Endodermal cell (in vitro differentiated cells): ENCODE measurements around the gene BAMBI. TPM values are rescaled to one million over a fixed set of nuclear protein-coding genes. Genes with fewer than 3 reads are reported as not detected.

ENCODE experiments used
- DNase-seq: peaks from one replicate; pipeline ENCODE4 v3.0.0-alpha.2; 2017
- H3K27ac ChIP-seq: 2 replicates; pipeline ENCODE4 v1.5.1; 2013; ENCODE audit warnings: mild to moderate bottlenecking, low read depth, low read length, moderate library complexity
- H3K27me3 ChIP-seq: 2 replicates; pipeline ENCODE4 v1.6.1; 2013; ENCODE audit warnings: mild to moderate bottlenecking, low read length, moderate library complexity; ENCODE audit not compliant: insufficient read depth, control insufficient read depth, poor library complexity, severe bottlenecking
- H3K36me3 ChIP-seq: 2 replicates; pipeline ENCODE4 v1.7.0; 2013; ENCODE audit warnings: mild to moderate bottlenecking, low read length, moderate library complexity; ENCODE audit not compliant: control insufficient read depth, insufficient read depth
- H3K4me1 ChIP-seq: one replicate; pipeline ENCODE4 v1.7.0; 2013; ENCODE audit warnings: low read length; ENCODE audit not compliant: control insufficient read depth, insufficient read depth
- H3K4me3 ChIP-seq: 2 replicates; pipeline ENCODE4 v1.5.1; 2013; ENCODE audit warnings: mild to moderate bottlenecking, low read length, moderate library complexity
- H3K9ac ChIP-seq: 2 replicates; pipeline ENCODE4 v1.6.1; 2013; ENCODE audit warnings: mild to moderate bottlenecking, low read length, moderate library complexity; ENCODE audit not compliant: poor library complexity, severe bottlenecking; ENCODE audit errors: extremely low read depth
- H3K9me3 ChIP-seq: 2 replicates; pipeline ENCODE4 v1.6.1; 2013; ENCODE audit warnings: mild to moderate bottlenecking, low read length, moderate library complexity; ENCODE audit not compliant: control insufficient read depth
- H3K27ac Mint-ChIP-seq: 2 replicates; pipeline ENCODE4 v1.8.0; 2020; ENCODE audit warnings: mixed read lengths
- H3K27me3 Mint-ChIP-seq: 2 replicates; pipeline ENCODE4 v1.8.0; 2021; ENCODE audit warnings: mild to moderate bottlenecking, mixed read lengths; ENCODE audit not compliant: insufficient read depth
- H3K36me3 Mint-ChIP-seq: 2 replicates; pipeline ENCODE4 v1.8.0; 2020; ENCODE audit warnings: low read depth, mixed read lengths
- H3K4me1 Mint-ChIP-seq: 2 replicates; pipeline ENCODE4 v1.8.0; 2020; ENCODE audit warnings: mixed read lengths
- H3K4me3 Mint-ChIP-seq: 2 replicates; pipeline ENCODE4 v1.8.0; 2020; ENCODE audit warnings: mild to moderate bottlenecking, moderate library complexity, mixed read lengths
- H3K9me3 Mint-ChIP-seq: 2 replicates; pipeline ENCODE4 v1.8.0; 2020; ENCODE audit warnings: mild to moderate bottlenecking, mixed read lengths
- CTCF ChIP-seq: fragments of 200-600 bp; sonication (generic); conservative IDR thresholded peaks from 2 replicates; pipeline ENCODE4 v1.5.0; 2021; ENCODE audit warnings: antibody characterized with exemption, mild to moderate bottlenecking
- WGBS, 2 experiments: methylation state at CpG; one replicate each; pipeline versions ENCODE4 v1.1.5 to v1.1.7; 2013; ENCODE audit warnings: missing lambda C conversion rate in 2 of 2, mixed read lengths in 1 of 2; ENCODE audit not compliant: insufficient coverage in 1 of 2, insufficient read length in 1 of 2; 5-methylcytosine and 5-hydroxymethylcytosine counted together
- total RNA-seq, 2 donors: library from RNA; stranded (reverse); fragmentation: NEBNext Ultra II Directional in 1 of 2; extraction: Animal tissue kit (Norgen Biotek cat#: 25700) in 1 of 2; gene quantifications; 2 replicates in 1 of 2; 3 replicates in 1 of 2; pipeline ENCODE4 v1.2.1, GENCODE V29; 2021

Gene BAMBI
- total RNA-seq, 2 donors from 2014 or later, result 41.4 to 49.2 TPM

- 88 to 98% methylated on average over 9 to 10 of the region's 10 CpGs for WGBS, 2 experiments
- DNase-seq, result no peak
- no peak overlapping the region for H3K27ac Mint-ChIP-seq
These were observed 36.5 kb downstream of the BAMBI start for GRCh38 chr10:28713626-28714352.

GRCh38 chr10:28714401-28715053, 37.2 kb downstream of the BAMBI start:
- Mint-ChIP-seq H3K9me3 (peaks cover 5% of the 10 kb centered on the region), H3K4me3 (no peak overlapping the region), H3K4me1 (peaks cover 3% of the 10 kb centered on the region), H3K27ac (no peak overlapping the region), H3K27me3 (peaks cover 3% of the 10 kb centered on the region), H3K36me3 (no peaks in the 10 kb centered on the region)
- Histone ChIP-seq H3K9me3 (no peaks in the 10 kb centered on the region), H3K4me1 (no peaks in the 10 kb centered on the region), H3K36me3 (no peaks in the 10 kb centered on the region), H3K4me3 (no peak overlapping the region), H3K27ac (no peak overlapping the region), H3K27me3 (no peaks in the 10 kb centered on the region), H3K9ac (no peak overlapping the region)
- no peak for DNase-seq
- 95 to 100% methylated on average over 2 to 7 of the region's 7 CpGs for WGBS, 2 experiments
- TF ChIP-seq CTCF, result no peak

More at GRCh38 chr10:28713626-28714352, 36.5 kb downstream of the BAMBI start:
- Histone ChIP-seq H3K4me3 (no peak overlapping the region), H3K27ac (no peak overlapping the region), H3K27me3 (no peaks in the 10 kb centered on the region), H3K9me3 (no peaks in the 10 kb centered on the region), H3K36me3 (no peaks in the 10 kb centered on the region), H3K4me1 (no peaks in the 10 kb centered on the region), H3K9ac (no peak overlapping the region)
- Mint-ChIP-seq H3K4me3 (no peak overlapping the region), H3K27me3 (peaks cover 3% of the 10 kb centered on the region), H3K9me3 (peaks cover 5% of the 10 kb centered on the region), H3K36me3 (no peaks in the 10 kb centered on the region), H3K4me1 (peaks cover 3% of the 10 kb centered on the region)
- no peak for TF ChIP-seq CTCF

- peaks cover 3% of the 10 kb centered on the region for H3K27me3 Mint-ChIP-seq
- peaks cover 5% of the 10 kb centered on the region for H3K9me3 Mint-ChIP-seq
- no peak overlapping the region for H3K27ac ChIP-seq
- H3K9me3 ChIP-seq, result no peaks in the 10 kb centered on the region
- no peak overlapping the region for H3K4me3 ChIP-seq
- H3K4me3 Mint-ChIP-seq, result no peak overlapping the region
- WGBS, 2 experiments, result 95 to 100% methylated on average over 4 of the region's 4 CpGs
- H3K27ac Mint-ChIP-seq, result no peak overlapping the region
- no peak for TF ChIP-seq CTCF
- peaks cover 3% of the 10 kb centered on the region for H3K4me1 Mint-ChIP-seq
- H3K9ac ChIP-seq, result no peak overlapping the region
- H3K27me3 ChIP-seq, result no peaks in the 10 kb centered on the region
- H3K36me3 Mint-ChIP-seq, result no peaks in the 10 kb centered on the region
- H3K36me3 ChIP-seq, result no peaks in the 10 kb centered on the region
- no peak for DNase-seq
- no peaks in the 10 kb centered on the region for H3K4me1 ChIP-seq
These were observed 37.9 kb downstream of the BAMBI start for GRCh38 chr10:28715246-28715645.
